ENCODE results near the gene MARCKSL1.
A peak's percentile ranks its signal among the peaks of the same experiment; 100 is the strongest.
"Not testable (repeated sequence)": the region's sequence is repeated elsewhere in the genome, so short reads cannot be mapped to it uniquely, and the experiment has no call there.

The MARCKSL1 gene

DNA sequence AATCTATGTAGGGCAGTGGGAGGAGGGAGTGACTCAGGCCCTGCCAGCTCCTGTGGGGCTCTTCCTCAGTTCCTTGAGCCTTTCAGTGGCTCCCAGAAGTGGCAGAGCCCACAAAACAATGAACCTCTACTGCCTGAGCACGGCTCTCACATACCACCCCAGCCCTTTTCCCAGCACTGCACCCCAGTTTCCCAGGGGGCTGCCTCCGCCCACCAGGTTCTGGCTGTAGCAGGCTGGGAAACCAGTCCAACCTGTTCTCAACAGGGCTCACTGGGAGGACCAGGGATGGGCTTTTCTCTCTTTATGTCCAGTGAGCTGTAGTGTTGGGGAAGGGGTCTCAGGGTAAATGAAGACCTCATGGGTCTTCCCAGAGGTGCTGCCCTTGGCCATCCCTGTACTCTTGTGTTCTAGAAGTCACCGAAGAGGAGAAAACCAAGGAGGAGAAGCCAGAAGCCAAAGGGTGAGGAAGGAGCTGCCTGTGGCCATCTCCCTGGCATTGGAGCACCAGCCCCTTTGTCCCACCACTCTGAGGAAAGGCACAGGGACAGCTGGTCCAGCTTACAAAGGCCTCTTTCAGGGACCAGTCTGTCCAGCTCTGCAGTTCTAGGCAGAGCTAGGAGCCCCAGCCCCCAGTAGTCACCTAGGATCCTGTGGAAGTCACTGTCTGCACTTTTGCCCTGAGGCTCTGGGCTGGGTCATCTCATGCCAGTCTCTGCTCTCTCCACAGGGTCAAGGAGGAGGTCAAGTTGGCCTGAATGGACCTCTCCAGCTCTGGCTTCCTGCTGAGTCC, 3.5 kb downstream of the MARCKSL1 start:
- no peak for DNase-seq

DNA sequence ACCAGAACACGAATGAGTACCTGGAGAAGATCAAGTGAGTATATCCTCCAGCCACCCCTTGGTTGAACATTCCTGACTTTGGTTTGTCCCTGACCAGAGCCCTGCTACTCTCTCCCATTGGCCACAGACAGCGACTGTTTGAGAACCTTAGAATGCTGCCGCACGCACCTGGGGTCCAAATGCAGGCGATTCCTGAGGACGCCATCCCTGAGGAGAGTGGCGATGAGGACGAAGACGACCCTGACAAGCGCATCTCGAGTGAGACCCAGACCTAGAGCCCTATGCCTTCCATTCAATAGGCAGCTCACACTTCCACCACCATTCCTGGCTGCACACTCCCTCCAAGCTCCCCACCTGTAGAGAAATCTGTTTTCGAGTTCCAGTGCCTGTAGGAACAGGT, 4.5 kb downstream of the MARCKSL1 start:
- no peak for DNase-seq

DNA sequence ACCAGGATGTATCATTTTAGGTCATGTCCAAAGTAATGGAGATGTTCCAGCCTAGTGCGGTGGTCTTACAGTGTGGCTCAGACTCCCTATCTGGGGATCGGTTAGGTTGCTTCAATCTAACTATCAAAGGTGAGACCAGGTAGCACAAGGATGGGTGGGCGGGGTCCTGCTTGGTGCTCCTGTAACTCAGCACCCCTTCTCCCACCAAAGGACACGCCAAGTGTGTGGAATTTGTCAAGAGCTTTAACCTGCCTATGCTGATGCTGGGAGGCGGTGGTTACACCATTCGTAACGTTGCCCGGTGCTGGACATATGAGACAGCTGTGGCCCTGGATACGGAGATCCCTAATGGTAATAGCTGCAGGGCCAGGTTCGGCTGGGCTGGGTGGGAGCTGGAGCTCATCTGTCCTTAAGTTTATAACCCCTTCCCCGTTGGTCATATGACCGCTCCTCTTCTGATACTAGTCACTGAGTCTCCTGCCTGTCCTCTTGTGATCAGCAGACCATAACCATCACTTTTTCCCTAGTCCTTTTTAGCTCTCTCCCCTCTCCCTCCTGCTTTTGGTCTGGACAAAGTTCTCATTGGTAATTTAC, 5.4 kb downstream of the MARCKSL1 start:
- no peak for DNase-seq

DNA sequence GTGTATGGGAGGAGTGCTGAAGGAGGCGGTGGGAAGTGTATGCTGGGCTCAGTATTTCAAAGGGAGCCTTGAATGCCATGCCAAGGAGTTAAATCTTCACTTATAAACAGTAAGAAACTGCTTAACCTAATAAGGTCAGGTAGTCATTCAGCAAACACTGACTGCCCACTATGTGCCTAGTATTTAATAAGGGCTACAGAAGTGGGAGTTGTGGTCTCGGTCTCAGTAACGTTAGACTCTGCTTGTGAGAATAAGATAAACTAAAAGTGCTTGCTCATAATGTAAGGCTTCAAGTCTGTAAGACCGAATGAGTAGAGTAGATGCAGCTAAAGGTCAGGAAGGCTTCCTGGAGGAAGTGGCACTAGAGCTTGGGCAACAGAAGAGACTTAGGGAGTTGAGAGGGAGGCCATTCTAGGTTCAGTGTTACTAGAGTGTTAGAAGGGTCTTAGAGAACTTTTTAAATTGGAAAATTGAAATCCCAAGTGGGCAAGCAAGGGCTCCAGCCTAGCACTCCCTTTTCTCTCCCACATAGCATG, 6.0 kb downstream of the MARCKSL1 start:
- no peak for DNase-seq

DNA sequence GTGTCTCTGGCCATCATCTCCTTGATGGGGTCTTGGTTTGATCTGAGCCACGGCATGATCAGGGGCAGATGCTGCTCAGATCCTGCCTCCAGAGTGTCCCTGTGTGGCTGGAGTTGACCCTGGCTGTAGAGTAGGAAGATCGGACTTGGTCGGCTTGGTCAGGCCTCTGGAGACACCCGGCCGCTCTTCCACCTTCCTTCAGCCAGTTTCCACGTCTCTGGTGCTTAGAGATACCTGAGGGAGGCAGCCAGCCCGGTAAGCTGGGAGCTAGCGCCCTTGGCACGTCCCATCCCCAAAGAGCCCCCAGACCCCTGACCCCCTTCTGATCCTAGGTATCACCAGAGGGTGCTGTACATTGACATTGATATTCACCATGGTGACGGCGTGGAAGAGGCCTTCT, 8.8 kb downstream of the MARCKSL1 start:
- DNase-seq = no peak

- peak; percentile 29 for DNase-seq
Measured at GRCh38 chr1:32321712-32322291, 14.2 kb downstream of the MARCKSL1 start.

GRCh38 chr1:32318127-32318869, 17.7 kb downstream of the MARCKSL1 start:
- no peak for DNase-seq

DNA sequence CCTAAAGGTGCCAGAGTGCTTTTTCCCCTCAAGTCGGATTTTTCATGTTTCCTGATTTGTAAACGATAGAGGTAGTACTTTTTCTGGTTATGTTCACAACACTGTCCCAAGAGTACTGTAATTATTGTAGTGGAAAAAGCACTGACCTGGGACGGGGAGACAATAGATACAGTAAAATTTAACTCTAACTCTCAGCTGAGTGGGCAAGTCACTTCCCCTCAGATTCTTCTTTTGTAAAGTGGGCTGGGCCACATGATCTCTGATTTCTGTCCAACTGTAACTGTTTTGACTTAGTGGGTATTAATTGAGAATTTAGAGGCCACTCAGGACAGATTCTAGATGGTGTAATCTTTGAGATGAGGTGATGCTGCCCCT, 19.1 kb downstream of the MARCKSL1 start:
- no peak for DNase-seq

DNA sequence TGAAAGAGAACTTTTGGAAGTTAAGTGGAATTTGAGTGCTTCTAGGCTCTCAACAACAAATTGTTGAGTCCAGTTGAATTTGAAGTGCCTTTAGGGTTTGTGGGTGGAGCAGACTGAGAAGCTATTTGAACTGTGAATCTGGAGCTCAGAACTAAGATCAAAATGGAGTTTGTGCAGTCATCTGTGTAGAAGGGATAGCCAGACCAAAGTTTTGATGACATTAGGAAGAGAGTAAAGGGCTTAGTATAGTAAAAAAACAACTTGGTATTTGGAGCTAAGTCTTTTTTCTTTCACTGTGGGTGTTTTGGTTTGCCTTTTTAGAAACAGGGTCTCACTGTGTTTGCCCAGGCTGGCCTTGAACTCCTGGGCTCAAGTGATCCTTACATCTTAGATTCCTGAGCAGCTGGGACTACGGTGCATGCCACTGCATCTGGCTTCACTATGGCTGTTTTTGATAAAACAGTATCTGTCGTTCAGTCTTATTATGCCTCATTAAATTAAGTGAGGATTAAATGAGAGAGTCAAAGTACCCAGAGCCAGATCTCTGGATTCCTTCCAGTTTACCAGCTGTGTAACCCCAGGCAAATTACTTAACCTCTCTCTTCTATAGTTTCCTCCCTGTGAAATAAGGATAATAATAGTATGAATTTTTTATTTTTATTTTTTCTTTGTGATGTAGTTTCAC, 24.2 kb downstream of the MARCKSL1 start:
- DNase-seq = no peak

- no peak for DNase-seq
Measured at GRCh38 chr1:32309960-32310359, 26.1 kb downstream of the MARCKSL1 start.

- DNase-seq = no peak
Measured at GRCh38 chr1:32307324-32307723, 28.7 kb downstream of the MARCKSL1 start.

DNA sequence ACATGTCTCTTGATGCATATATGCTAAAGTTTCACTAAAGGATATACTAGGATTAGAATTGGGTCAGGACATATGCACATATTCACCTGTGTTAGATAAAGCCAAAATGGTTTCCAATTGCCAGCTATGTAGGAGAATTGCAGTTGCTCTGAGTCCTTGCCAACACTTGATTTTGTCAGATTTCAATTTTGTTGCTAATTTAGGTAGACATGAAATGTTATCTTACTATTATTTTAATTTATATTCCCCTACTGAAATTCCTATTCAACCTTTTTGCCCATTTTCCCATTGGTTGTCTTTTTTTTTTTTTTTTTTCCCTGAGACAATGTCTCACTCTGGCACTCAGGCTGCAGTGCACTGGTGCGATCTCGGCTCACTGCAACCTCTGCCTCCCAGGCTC, 30.7 kb downstream of the MARCKSL1 start:
- DNase-seq = no peak

DNA sequence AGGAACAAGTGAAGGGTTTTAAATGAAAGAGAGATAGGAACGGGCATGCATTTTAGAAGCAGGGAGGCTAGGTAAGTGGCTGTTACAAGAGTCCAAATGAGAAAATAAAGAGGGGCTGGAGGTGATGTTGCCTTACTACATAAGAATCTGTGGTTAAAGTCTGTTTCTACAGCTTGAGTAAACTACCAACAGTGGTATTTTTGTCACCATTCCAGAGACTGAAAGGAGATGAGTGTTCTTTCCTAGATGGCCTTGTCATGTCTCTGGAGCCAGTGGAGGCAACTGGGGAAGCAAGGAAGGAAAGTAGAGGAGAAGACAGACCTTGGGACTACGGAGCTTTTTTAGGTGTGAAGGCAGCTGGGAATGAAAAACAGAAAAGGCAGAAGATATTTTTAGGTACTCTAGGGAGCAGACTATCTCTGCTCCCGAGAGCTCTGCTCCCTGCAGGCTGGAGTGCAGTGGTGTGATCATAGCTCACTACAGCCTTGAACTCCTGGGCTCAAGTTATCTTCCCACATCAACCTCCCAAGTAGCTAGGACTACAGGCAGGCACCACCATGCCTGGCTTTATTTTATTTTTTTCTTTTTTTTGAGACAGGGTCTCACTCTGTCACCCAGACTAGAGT, 31.9 kb downstream of the MARCKSL1 start:
- no peak for DNase-seq

GRCh38 chr1:32303358-32303757, 32.7 kb downstream of the MARCKSL1 start:
- no peak for DNase-seq

DNA sequence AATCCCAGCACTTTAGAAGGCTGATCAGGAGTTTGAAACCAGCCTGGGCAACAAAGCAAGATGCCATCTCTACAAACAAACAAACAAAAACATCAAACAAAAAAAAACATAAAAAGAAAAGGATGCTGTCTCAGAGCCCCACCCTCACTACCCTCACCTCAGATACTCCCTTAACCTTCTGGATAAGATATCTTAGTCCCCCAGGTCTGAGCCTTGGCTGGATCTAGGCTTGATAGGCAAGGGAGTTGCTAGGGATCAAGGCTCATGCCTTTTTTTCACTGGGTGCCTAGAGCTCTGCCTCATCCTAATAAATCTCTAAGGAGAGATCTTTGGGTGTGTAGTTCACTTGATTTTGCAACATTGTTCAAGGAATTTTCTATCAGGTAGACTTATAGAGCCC, 36.7 kb downstream of the MARCKSL1 start:
- DNase-seq = no peak

- DNase-seq = not testable (repeated sequence)
Measured at GRCh38 chr1:32298211-32298610, 37.8 kb downstream of the MARCKSL1 start.

GRCh38 chr1:32291708-32292538, 44.1 kb downstream of the MARCKSL1 start, which contains the start of gene HDAC1:
HDAC1 (plus strand) TSS chr1:32292083; CDS start chr1:32292170, 87 bp downstream.
- DNase-seq = peak; percentile 98

GRCh38 chr1:32291145-32291707, 44.8 kb downstream of the MARCKSL1 start:
- no peak for DNase-seq

DNA sequence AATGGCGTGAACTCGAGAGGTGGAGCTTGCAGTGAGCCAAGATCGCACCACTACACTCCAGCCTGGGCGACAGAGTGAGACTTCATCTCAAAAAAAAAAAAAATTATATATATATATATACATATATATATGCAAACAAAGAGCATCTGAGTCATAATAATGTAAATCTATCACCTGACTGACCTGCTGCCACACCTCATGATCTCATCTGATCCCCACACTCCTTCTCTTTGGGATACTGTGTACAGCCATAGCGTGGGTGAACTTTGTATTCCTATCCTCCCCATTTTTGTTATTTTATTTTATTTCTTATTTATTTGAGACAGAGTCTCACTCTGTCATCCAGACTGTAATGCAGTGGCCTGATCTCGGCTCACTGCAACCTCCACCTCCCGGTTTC, 46.8 kb downstream of the MARCKSL1 start:
- no peak for DNase-seq

DNA sequence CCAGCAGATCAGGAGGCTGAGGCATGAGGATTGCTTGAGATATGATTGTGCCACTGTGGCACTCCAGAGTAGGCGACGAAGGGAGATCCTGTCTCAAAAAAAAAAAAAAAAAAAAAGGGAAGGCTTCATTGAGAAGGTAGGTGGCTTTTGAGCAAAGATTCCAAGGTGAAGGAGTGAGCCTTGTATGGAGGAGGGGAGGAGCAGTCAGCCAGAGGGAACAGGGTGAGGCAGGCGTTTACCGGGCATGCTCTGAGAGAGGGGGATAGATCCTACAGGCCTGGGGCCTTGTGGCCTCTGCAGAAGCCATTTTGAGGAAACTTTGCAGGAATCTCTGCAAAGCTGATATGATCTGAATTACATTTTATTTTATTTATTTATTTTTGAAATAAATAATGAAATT, 49.3 kb downstream of the MARCKSL1 start:
- DNase-seq = no peak

DNA sequence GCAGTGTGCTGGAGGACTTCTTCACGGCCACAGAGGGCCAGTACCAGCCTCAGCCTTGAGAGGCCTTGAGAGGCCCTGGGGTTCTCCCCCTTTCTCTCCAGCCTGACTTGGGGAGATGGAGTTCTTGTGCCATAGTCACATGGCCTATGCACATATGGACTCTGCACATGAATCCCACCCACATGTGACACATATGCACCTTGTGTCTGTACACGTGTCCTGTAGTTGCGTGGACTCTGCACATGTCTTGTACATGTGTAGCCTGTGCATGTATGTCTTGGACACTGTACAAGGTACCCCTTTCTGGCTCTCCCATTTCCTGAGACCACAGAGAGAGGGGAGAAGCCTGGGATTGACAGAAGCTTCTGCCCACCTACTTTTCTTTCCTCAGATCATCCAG, 50.4 kb downstream of the MARCKSL1 start:
- DNase-seq = no peak

Measured in activated CD4-positive, alpha-beta T cell treated with anti-CD3 and anti-CD28 coated beads, Interleukin-2, amount 50 U/mL, for 16 hours (primary cell).